ENCODE data around the gene CDK11B.

Gene CDK11B

DNA sequence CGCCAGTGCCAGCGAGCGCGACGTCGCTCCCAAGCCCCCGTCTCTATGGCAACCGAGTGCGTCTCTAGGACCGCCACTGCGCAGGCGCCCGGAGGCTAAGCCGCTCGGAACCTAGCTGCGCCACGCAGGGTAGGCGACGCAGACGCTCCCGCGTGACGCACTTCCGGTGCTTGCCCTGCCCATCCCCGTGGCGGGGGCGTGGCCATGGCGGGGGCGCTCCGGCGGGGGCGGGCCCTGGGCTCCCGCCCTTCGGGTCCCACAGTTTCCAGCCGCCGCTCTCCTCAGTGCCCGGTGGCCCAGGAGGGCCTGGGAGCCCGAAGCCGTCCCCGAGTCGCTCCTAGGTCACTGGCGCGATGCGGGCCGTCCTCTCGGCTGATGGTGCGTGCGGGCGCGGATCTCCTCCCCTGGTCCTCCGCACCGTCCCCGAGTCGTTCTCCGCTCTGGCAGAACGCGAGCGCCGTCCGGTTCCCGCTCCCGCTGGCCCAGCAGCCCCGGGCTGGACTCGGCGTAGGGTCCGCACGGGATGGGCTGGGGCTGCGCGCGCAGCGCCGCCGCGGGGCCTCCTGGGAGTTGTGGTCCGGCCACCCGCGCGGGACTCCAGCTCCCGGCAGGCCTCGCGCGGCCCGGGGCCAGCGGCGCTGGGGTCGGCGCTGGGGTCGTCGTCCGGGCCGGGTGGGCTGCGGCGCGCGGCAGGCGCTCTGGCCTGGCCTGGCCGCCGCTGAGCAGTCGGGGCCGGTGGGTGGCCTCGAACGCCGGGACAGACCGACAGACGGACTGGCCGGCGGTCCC lies 43.4 kb downstream of the CDK11B start, which contains the start of gene MIB2:
Gene MIB2 (plus strand): TSS at position 245 of the 789 bp plus-strand sequence. CDS start 7,953 bp downstream, outside the sequence.
- DNase-seq (ENCODE audit: low spot score): peak; percentile 99

DNA sequence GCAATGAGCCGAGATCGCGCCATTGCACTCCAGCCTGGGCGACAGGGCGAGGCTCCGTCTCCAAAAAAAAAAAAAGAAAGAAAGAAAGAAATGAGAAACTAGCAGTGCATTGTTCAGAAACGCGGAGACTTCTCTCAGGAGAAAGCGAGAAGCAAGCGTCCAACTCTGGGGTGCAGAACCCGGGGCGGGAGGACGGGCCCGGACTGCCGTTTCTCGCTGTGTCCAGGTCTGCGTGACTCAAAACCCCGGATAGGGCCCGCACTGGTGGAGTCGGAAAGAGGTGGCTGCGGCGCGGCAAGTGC lies 43.9 kb downstream of the CDK11B start:
- no peak for DNase-seq (ENCODE audit: low spot score)

DNA sequence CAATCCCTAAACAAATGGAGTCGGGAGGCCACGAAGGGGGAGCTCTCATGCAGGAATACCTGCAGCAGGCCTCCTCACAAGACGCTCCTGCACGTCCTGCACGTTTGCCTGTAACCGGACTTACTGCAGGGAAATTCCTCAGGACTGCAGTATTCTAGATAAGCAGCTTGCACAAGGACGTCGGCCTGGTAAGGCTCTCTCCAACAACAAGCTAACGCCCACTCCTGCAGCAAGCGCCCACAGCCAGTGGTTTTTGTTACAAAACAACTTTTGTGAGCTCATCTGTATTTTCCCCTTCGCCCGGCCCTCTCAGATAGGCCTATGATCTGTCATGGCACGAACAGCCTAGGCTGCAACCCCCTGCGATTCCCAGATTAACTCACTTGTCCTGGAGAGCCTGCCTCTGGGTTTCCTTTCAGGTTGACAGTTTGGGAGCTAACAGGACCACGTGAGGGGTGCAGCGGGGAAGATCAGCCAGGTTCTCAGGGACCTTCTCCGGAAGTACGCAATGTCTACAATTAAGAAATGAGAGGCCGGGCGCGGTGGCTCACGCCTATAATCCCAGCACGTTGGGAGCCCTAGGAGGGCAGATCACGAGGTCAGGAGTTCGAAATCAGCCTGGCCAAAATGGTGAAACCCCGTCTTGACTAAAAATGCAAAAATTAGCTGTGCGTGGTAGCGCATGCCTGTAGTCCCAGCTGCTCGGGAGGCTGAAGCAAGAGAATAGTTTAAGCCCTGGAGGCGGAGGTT lies 44.4 kb downstream of the CDK11B start:
- DNase-seq (ENCODE audit: low spot score): peak; percentile 43

DNA sequence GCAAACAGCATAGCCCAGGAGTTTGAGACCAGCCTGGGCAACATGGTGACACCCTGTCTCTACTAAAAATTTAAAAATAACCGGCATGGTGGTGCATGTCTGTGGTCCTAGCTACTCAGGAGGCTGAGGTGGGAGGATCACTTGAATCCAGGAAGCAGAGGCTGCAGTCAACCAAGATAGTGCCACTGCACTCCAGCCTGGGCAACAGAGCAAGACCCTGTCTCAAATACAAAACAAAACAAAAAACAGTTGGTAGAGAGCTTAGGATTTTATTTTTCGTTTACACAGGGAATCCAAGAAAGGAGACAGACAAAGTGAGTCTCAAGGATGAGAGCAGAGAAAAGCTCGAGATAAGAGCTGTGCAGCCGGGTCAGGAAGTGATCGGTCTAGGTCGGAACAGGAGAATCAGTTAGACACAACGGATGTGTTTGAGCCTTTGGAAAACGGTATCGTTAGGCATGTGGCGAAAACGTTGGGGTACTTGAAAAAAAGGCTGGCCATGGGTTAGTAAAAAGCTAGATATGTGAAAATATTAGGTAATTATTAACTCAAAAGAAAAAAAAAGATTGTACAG lies 45.2 kb downstream of the CDK11B start:
- DNase-seq (ENCODE audit: low spot score): no peak

DNA sequence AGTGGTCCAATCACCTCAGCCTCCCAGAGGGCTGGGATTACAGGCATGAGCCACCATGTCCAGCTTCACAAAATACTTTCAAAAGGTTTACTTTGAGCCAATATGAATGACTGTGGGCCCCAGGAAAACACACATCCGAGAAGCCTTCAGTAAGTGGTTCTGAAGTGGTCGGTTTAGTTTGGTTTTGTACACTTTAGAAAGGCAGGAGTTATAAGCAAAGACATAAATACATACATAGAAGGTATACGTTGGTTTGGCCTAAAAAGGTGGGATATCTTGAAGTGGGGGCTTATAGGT lies 46.8 kb downstream of the CDK11B start:
- DNase-seq (ENCODE audit: low spot score): no peak

DNA sequence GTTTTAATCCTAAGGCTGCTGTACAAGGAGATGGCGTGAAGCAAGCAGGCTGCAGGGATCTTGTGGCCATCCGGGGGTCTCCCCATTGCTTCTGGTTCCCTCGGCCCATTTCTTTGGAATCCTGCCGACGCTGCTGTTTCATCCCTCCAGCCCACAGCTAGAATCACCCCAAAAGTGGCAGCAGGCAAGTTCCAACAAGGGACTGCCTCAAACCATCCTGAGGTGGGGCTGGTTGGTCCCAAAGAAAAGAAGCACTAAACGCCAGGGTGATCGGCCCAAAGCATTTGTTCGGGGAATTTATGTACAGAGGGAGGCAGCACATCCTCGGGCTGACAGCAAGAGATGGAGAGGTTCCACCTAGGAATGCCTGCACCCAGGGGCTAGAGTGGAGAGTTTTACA lies 48.0 kb downstream of the CDK11B start:
- no peak for DNase-seq (ENCODE audit: low spot score)

DNA sequence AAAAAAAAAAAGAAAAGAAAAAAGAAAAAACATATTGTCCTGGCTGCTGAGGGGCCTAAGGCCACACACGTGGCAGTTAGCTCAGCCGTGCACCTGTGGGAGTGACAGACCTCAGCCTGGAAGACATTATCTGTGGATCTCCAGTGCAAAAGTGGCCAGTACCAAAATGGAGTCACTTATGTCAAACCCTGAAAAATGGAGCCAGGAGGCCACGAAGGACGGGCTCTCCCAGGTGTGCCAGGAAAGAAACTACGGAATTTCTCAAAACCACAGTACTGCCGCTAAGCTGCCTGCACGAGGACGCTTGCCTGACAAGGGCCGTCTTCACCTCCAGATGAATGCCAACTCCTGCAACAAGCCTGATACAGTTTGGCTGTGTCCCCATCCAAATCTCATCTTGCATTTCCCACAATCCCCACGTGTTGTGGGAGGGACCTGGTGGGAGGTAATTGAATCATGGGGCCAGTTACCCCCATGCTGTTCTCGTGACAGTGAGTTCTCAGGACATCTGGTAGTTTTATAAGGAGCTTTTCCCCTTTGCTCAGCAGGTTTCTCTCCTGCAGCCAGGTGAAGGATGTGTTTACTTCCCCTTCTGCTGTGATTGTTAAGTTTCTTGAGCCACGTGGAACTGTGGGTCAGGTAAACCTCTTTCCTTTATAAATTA lies 48.9 kb downstream of the CDK11B start:
- DNase-seq (ENCODE audit: low spot score): no peak

DNA sequence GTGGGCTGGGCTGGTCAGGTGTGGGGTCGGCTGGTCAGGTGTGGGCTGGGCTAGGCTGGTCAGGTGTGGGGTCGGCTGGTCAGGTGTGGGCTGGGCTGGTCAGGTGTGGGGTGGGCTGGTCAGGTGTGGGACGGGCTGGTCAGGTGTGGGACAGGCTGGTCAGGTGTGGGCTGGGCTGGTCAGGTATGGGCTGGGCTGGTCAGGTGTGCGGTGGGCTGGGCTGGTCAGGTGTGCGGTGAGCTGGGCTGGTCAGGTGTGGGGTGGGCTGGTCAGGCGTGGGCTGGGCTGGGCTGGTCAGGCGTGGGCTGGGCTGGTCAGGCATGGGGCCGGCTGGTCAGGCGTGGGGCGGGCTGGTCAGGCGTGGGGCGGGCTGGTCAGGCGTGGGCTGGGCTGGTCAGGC lies 52.6 kb downstream of the CDK11B start:
- no peak for DNase-seq (ENCODE audit: low spot score)

DNA sequence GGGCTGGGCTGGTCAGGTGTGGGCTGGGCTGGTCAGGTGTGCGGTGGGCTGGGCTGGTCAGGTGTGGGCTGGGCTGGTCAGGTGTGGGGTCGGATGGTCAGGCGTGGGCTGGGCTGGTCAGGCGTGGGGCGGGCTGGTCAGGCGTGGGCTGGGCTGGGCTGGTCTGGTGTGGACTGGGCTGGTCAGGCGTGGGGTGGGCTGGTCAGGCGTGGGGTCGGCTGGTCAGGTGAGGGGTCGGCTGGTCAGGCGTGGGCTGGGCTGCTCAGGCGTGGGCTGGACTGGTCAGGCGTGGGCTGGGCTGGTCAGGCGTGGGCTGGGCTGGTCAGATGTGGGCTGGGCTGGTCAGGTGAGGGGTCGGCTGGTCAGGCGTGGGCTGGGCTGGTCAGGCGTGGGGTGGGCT lies 53.1 kb downstream of the CDK11B start:
- DNase-seq (ENCODE audit: low spot score): no peak

DNA sequence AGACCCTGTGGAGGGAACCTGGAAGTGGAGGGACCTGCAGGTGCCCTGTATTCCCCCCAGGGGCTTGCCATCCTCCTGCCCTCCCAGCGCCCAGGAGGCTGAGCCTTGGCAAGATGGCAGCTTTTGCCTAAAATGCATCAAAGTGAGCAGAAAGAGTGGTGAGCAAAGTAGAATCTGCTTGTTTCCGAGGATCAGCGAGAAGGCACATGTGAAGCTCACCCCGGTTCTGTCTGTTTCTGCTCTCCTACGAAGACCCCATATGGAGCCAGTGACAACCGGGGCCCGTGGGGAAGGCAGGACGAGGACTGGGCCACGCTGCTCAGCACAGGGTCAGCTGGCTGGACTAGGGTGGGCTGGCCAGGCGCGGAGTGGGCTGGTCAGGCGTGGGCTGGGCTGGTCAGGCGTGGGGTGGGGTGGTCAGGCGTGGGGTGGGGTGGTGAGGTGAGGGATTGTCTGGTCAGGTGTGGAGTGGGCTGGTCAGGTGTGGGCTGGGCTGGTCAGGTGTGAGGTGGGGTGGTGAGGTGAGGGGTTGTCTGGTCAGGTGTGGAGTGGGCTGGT lies 53.7 kb downstream of the CDK11B start:
- no peak for DNase-seq (ENCODE audit: low spot score)

DNA sequence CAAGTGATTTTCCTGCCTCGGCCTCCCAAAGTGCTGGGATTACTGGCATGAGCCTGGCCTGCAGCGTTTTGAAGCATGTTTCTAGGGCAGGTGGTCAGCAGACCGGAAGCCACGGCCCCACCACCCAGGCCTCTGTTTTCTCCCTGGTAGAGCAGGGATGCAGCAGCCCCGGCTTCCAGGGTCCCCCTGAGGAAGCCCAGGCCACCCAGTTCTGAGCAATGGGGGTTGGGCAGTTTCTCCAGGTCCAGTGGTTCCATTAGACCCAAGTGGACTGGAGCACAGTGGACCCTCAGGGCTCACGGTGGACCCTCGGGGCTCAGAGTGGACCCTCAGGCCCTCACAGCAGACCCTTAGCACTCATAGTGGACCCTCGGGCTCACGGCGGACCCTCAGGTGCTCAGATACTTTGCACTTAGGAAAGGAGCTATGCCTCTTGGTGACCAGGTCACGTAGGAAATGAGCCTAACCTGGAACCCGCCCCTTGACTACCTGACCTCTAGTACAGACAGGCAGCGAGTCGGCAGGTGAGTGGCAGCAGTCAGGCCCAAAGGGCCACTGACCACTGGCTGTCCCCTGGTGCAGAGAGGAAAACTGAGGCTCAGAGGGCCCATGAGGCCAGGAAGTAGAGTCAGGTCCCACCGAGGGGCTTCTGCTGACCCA lies 54.3 kb downstream of the CDK11B start:
- no peak for DNase-seq (ENCODE audit: low spot score)

DNA sequence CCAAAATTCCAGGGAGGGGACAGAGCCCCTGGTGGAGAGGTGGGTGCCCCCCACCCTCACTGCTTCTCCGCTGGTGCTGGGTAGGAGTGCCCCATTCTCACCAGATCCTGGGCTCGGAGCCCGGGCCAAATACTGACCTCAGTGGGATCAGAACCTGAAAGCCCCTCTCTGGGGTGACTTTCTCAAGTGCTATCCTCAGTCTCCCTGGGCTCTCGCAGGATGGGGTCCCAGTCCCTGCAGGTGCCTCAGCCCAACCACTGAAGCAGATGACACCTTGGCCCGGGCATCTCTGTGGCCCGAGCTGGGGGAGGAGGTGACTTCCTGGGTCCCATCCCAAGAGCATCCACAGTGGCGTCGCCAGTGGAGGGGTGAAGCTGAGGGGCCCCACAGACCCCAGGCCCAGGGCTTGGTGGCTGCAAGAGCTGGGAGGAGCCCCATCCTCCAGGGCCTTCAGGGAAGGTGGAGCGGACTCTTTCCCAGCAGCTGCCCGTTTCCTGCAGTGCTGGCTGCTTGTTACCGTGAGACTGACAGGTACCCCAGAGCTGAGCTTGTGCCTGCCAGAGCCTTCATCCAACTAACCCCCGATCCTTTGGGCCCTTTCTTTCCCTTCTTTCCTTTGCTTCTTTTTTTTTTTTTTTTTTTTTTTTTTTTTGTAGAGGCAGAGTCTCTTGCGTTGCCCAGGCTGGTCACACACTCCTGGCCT lies 55.0 kb downstream of the CDK11B start:
- DNase-seq (ENCODE audit: low spot score): no peak

DNA sequence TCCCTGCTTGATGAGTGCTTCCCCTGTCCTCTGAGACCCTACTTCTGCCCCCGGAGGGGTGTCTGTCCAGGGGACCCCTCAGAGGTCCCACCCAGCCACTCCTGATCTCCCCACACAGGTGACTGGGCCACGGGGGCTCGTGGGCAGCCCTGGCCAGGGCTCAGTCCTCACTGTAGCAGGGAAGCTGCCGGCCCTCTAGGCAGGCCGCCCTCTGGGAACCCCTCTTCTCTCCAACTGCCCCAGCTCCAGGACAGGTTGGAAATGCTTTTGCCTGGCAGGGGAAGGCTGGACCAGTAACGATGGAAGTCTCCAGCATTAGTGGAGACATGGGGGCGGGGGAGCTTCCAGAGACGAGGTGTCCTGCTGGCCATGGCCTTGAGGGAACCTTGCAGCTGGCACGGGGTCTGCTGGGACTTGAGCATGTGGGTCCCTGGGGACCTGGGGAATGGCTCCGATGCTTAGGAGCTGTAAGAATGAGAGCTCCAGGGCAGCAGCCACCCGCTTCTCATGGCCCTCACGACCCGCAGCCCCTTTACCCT lies 55.8 kb downstream of the CDK11B start:
- no peak for DNase-seq (ENCODE audit: low spot score)

DNA sequence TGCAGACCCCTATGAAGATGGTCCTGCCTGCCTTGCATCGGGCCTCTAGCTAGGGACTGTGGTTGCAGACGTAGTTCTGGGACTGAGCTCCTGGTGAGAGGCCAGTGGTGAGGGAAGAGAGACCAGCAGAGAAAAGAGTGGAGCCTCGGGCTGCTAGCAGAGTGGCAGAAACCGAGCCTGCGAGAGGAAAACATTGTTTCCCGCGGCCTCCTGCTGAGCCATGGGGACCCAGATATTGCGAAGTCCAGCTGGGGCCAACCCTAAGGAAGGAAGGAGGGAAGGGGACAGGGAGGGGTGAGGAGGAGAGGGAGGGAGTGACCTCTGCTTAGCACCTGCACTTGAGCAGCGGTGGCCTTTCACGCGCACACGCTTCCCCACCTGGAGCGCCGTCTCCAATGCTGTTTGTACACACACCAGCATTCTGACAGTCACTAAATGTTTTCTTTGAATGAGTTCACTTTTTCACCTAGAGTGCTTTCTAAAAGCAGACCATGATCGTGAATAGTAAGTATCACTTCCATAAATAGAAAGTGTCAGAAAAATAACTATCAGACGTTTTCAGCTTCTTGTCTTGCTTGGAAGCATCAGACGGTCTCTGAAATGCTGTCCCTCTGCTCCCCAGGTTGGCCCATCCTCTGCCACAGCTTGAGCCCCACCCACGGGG lies 56.4 kb downstream of the CDK11B start:
- no peak for DNase-seq (ENCODE audit: low spot score)

DNA sequence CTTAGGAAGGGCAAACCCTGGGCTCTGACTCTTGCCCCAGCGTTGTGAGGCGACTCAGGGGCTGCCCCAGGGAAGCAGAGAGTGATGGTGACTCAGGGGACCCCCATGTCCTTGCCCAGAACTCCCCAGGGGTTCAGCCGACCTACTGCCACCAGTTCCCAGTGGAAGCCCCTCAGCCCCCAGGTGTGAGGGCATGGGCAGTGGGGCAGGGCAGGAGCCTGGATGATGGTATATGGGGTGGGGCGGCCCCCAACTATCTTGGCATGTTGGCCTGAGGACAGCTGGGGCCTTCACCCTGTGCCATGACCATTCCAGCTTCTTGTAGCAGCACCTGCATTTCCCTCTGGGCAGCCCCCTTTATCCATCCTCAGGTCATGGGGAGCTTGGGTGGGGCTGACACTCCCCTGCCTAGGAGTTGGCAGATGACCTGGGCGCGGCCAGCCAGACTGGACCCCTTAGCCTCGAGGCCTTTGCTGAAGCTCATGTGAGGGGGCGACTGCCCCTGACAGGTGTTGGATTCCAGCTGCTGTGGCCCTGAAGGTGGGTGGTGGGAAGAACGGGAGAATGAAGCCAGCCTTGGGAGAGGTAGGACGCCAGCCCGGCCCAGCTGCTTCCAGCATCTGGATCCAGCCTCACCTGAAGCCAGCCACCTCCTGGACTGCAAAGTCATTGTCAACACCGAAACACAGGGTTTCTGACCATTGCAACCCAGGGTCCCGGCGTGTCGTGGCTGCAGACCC lies 57.1 kb downstream of the CDK11B start:
- DNase-seq (ENCODE audit: low spot score): no peak

DNA sequence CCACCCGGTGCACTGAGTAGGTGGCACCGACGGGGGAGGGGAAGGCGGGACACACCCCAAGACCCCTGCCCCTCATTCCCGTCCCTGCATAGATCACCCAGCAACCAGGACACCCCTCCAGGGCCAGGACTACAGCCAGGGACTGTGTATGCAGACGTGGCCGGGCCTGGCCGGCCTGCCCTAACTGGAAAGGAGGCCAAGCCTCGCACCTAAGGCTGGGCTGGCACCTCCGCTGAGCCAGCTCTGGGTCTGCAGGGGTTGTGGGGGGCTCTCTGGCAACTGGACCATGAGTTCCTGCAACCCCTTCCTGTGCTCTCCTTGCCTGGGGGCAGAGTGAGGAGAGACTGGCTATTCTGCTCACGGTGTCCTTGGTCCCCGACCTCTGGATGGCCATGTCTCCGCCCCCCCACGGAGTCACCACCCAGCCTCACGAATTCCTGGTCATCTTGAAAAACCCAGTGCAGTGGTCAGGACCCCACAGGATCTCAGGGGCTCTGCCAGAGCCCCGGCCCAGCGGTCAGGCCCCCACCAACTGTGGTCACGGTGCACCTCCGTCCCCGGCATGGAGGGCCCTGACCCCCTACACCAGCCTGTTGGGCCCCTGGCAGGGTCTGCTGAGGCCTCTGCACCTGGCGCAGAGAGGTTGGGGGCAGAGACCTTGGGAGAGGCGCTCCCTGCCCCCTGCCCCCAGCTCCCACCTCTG lies 57.8 kb downstream of the CDK11B start:
- DNase-seq (ENCODE audit: low spot score): no peak

DNA sequence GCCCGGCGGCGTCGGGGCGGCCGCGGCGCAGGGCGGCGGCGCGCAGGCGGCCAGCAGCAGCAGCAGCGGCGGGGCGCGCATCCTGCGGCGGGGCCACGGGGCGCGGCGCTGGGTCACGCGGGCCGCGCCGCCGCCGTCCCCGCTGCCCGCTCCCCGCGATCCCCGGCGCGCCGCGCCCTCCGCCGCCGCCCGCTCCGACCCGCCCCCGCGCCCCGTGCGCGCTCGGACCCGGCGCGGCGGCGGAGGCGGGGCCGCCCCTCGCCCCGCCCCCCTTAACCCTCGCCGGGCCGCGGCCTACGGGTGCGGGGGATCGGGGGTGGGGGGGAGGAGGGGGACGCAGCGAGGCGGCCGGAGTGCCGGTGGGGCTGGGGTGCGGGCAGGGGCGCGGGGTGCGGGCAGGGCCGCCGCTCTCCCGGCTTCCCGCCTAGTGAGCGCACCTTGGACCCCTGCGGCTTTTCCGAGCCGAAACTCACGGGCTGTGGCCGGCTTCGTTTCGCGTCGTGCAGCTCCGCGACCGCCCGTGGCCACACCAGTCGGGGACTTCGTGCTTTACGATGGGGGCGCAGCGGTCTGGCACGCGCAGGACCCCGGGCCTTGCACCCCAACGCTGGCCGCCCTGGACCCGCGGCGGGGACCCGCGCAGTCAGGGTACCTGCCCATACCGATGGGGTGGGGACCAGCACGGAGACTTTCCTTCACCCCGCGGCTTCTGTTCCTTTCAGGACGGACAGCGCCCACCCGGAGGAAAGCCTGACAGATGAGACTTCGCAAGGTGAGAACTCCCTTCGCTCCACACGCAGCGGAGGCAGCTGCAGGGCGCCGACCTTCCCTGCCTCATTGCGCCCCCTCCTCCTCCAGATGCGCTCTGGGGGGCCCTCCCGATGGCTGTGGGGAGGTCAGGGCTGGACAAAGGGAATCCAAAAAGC lies 58.6 kb downstream of the CDK11B start, which contains the start of gene FNDC10:
Gene FNDC10 (minus strand): TSS at position 201 of the 926 bp plus-strand sequence. CDS start 120 bp downstream, at position 81.
- no peak for DNase-seq (ENCODE audit: low spot score)

All from hematopoietic multipotent progenitor cell treated with erythropoietin and hydrocortisone succinate and interleukin-3 and kit ligand, for 17 days (in vitro differentiated cells).